H1 (cell line): ENCODE measurements around the gene COL21A1. TPM values are rescaled to one million over a fixed set of nuclear protein-coding genes. Genes with fewer than 3 reads are reported as not detected.

ENCODE experiments used
- CTCF ChIA-PET: fragments of 300-600 bp; sonication (Branson Sonifier 250); formaldehyde crosslinking; loops from one replicate; lab custom pipeline; 2021; ENCODE audit not compliant: partially characterized antibody; lab: Charles Lee
- POLR2A ChIA-PET: fragments of 300-600 bp; sonication (Branson Sonifier 250); formaldehyde crosslinking; loops from one replicate; lab custom pipeline; 2021; ENCODE audit warnings: inconsistent platforms; ENCODE audit not compliant: partially characterized antibody; lab: Charles Lee
- DNase-seq, 2 experiments: peaks; one replicate each; pipeline versions ENCODE4 v3.0.0 to v3.0.0-alpha.2; 2010 to 2022; ENCODE audit warnings: low spot score in 2 of 2, low read depth in 1 of 2, mixed read lengths in 1 of 2
- FAIRE-seq: peaks from 2 replicates; lab custom pipeline; 2011; peaks lifted over from hg19 to GRCh38; lab: Jason Lieb, UNC
- H2AFZ ChIP-seq: 2 replicates; pipeline ENCODE4 v1.8.1; 2012; ENCODE audit warnings: low read length, inconsistent platforms
- H2AK5ac ChIP-seq: 2 replicates; pipeline ENCODE4 v1.6.1; 2013; ENCODE audit warnings: low read depth, low read length
- H2BK120ac ChIP-seq: replicated peaks from 2 replicates; pipeline ENCODE3; 2013; ENCODE audit warnings: low read depth, low read length, inconsistent platforms
- H2BK12ac ChIP-seq: 2 replicates; pipeline ENCODE4 v1.6.1; 2013; ENCODE audit warnings: low read depth, low read length
- H2BK15ac ChIP-seq: 2 replicates; pipeline ENCODE4 v1.6.1; 2013; ENCODE audit warnings: low read length
- H2BK20ac ChIP-seq: 2 replicates; pipeline ENCODE4 v1.6.1; 2013; ENCODE audit warnings: low read length
- H2BK5ac ChIP-seq: 2 replicates; pipeline ENCODE4 v1.6.1; 2013; ENCODE audit warnings: low read depth, low read length
- H3K14ac ChIP-seq: 2 replicates; pipeline ENCODE4 v1.6.1; 2013; ENCODE audit warnings: inconsistent platforms; ENCODE audit not compliant: insufficient read length
- H3K18ac ChIP-seq: 2 replicates; pipeline ENCODE4 v1.6.1; 2013; ENCODE audit warnings: low read length; ENCODE audit errors: extremely low read depth
- H3K23ac ChIP-seq: 2 replicates; pipeline ENCODE4 v1.6.1; 2013; ENCODE audit warnings: inconsistent platforms; ENCODE audit not compliant: insufficient read length
- H3K23me2 ChIP-seq: 2 replicates; pipeline ENCODE4 v1.6.1; 2013; ENCODE audit warnings: low read depth, low read length
- H3K27ac ChIP-seq: 2 replicates; pipeline ENCODE4 v1.6.1; 2011; ENCODE audit warnings: low read depth, low read length, inconsistent platforms
- H3K27me3 ChIP-seq, 4 experiments: replicated peaks in 1 of 4; 1 replicate in 1 of 4; 2 replicates in 3 of 4; pipeline versions ENCODE4 v1.6.1 to v1.8.1; 2011 to 2013; ENCODE audit warnings: low read length in 3 of 4, mild to moderate bottlenecking in 3 of 4, inconsistent platforms in 2 of 4, mixed read lengths in 2 of 4, moderate library complexity in 1 of 4; ENCODE audit not compliant: control insufficient read depth in 3 of 4, insufficient read depth in 3 of 4; ENCODE audit errors: extremely low read depth in 1 of 4
- H3K36me3 ChIP-seq, 4 experiments: 2 replicates each; pipeline versions ENCODE4 v1.6.1 to v1.8.1; 2011 to 2013; ENCODE audit warnings: mild to moderate bottlenecking in 4 of 4, low read length in 3 of 4, moderate library complexity in 2 of 4, control low read depth in 1 of 4, inconsistent platforms in 1 of 4; ENCODE audit not compliant: insufficient read depth in 4 of 4, control insufficient read depth in 2 of 4
- H3K4ac ChIP-seq: replicated peaks from 2 replicates; pipeline ENCODE3; 2013; ENCODE audit warnings: low read length, low read depth, mixed read lengths, inconsistent platforms; ENCODE audit not compliant: insufficient read length
- H3K4me1 ChIP-seq, 4 experiments: replicated peaks in 1 of 4; 1 replicate in 1 of 4; 2 replicates in 3 of 4; pipeline versions ENCODE4 v1.6.1 to v1.8.1; 2011 to 2013; ENCODE audit warnings: low read length in 3 of 4, inconsistent platforms in 2 of 4, mixed read lengths in 1 of 4; ENCODE audit not compliant: insufficient read depth in 4 of 4, control insufficient read depth in 3 of 4
- H3K4me2 ChIP-seq, 2 experiments: 2 replicates each; pipeline versions ENCODE4 v1.6.1 to v1.8.1; 2011 to 2013; ENCODE audit warnings: low read depth in 2 of 2, low read length in 2 of 2, control low read depth in 1 of 2, inconsistent platforms in 1 of 2, mild to moderate bottlenecking in 1 of 2; ENCODE audit not compliant: insufficient read depth in 1 of 2
- H3K4me3 ChIP-seq, 4 experiments: fragments of 200-600, 300-600 bp in 1 of 4; sonication (generic), shearing (Covaris generic), sonication (Bioruptor Twin) in 1 of 4; 2 replicates each; pipeline versions ENCODE4 v1.5.1 to v1.8.1; 2011 to 2016; ENCODE audit warnings: low read length in 4 of 4, low read depth in 3 of 4, control low read depth in 2 of 4, inconsistent platforms in 2 of 4, mild to moderate bottlenecking in 2 of 4, mixed read lengths in 1 of 4, moderate library complexity in 1 of 4; ENCODE audit not compliant: insufficient read depth in 2 of 4; ENCODE audit errors: extremely low read depth in 1 of 4
- H3K56ac ChIP-seq: replicated peaks from 2 replicates; pipeline ENCODE3; 2013; ENCODE audit warnings: low read depth, mild to moderate bottlenecking, mixed read lengths, low read length, inconsistent platforms; ENCODE audit not compliant: insufficient read length
- H3K79me1 ChIP-seq: 2 replicates; pipeline ENCODE4 v1.6.1; 2013; ENCODE audit warnings: low read depth, low read length, control low read depth
- H3K79me2 ChIP-seq, 2 experiments: 2 replicates each; pipeline versions ENCODE4 v1.6.1 to v1.8.1; 2012 to 2013; ENCODE audit warnings: low read length in 2 of 2, mild to moderate bottlenecking in 2 of 2, inconsistent platforms in 1 of 2; ENCODE audit not compliant: insufficient read depth in 2 of 2, control insufficient read depth in 1 of 2
- H3K9ac ChIP-seq, 4 experiments: replicated peaks in 1 of 4; 1 replicate in 1 of 4; 2 replicates in 3 of 4; pipeline versions ENCODE4 v1.6.1 to v1.8.1; 2011 to 2013; ENCODE audit warnings: low read depth in 3 of 4, low read length in 3 of 4, control low read depth in 2 of 4, mild to moderate bottlenecking in 2 of 4, moderate library complexity in 2 of 4, inconsistent platforms in 1 of 4; ENCODE audit errors: extremely low read depth in 1 of 4
- H3K9me3 ChIP-seq, 2 experiments: 2 replicates each; pipeline versions ENCODE4 v1.6.1 to v1.8.1; 2012 to 2013; ENCODE audit warnings: mild to moderate bottlenecking in 2 of 2, moderate library complexity in 2 of 2, control low read depth in 1 of 2, inconsistent platforms in 1 of 2, low read depth in 1 of 2, low read length in 1 of 2, mixed read lengths in 1 of 2; ENCODE audit not compliant: insufficient read depth in 2 of 2
- H4K20me1 ChIP-seq, 2 experiments: replicated peaks in 1 of 2; 2 replicates each; pipeline versions ENCODE3 to v1.8.1; 2011 to 2013; ENCODE audit warnings: inconsistent platforms in 2 of 2, low read length in 2 of 2, mild to moderate bottlenecking in 1 of 2; ENCODE audit not compliant: insufficient read depth in 2 of 2, control insufficient read depth in 1 of 2
- H4K5ac ChIP-seq: 2 replicates; pipeline ENCODE4 v1.6.1; 2013; ENCODE audit warnings: low read length, low read depth, mixed read lengths, inconsistent platforms; ENCODE audit not compliant: insufficient read length
- H4K8ac ChIP-seq: 2 replicates; pipeline ENCODE4 v1.8.0; 2013; ENCODE audit warnings: mild to moderate bottlenecking, moderate library complexity, low read length, inconsistent platforms; ENCODE audit not compliant: insufficient read depth; ENCODE audit errors: extremely low read depth
- H4K91ac ChIP-seq: replicated peaks from 2 replicates; pipeline ENCODE3; 2013; ENCODE audit warnings: low read length, mixed read lengths, inconsistent platforms; ENCODE audit not compliant: insufficient read length
- CEBPB ChIP-seq: IDR thresholded peaks from 2 replicates; pipeline ENCODE4 v1.6.1; 2012; ENCODE audit warnings: low read depth, low read length
- CREB1 ChIP-seq: IDR thresholded peaks from 2 replicates; pipeline ENCODE4 v1.6.1; 2012; ENCODE audit warnings: inconsistent platforms
- HDAC6 ChIP-seq: IDR thresholded peaks from one replicate; pipeline ENCODE4 v1.7.1; 2012; ENCODE audit warnings: low read depth, mild to moderate bottlenecking, inconsistent platforms, low read length, moderate library complexity
- polyA plus RNA-seq, 7 experiments: library from polyadenylated mRNA; depleted of rRNA in 3 of 7; stranded (reverse) in 5 of 7; unstranded in 2 of 7; fragments of >200 nt in 5 of 7; fragments of 200-250 nt in 2 of 7; gene quantifications; 1 replicate in 5 of 7; 2 replicates in 1 of 7; 4 replicates in 1 of 7; pipeline versions ENCODE4 v1.2.1 to v1.2.3, GENCODE V29; 2011 to 2013; ENCODE audit warnings: missing spikeins in 2 of 7, mixed read lengths in 2 of 7
- total RNA-seq: library from RNA; stranded (reverse); fragmentation: NEBNext Ultra II Directional; extraction: Animal tissue kit (Norgen Biotek cat#: 25700); gene quantifications from 2 replicates; pipeline ENCODE4 v1.2.1, GENCODE V29; 2021

The COL21A1 gene
- total and polyA plus RNA-seq, 2 of the 8 experiments (the other 6 are each of a cell fraction or from before 2014, with no cell fraction given): 1.6 to 3.4 TPM

- peaks cover 0 to 20% (median 15%) of the 10 kb centered on the region in 4 experiments; a peak in 4 of 7 replicates for H3K4me1 ChIP-seq
These were observed 3.3 kb downstream of the COL21A1 start for GRCh38 chr6:56244089-56244488.

More at GRCh38 chr6:56244089-56244488, 3.3 kb downstream of the COL21A1 start:
- no peak overlapping the region for H2BK15ac ChIP-seq
- no peak overlapping the region for H3K23ac ChIP-seq
- H3K4me3 ChIP-seq: no peak overlapping the region
- H3K56ac ChIP-seq: no peak overlapping the region
- no peak overlapping the region for H3K9ac ChIP-seq
- no peaks in the 10 kb centered on the region for H4K20me1 ChIP-seq
- H4K8ac ChIP-seq: no peak overlapping the region
- no peak for FAIRE-seq
- ChIA-PET CTCF (no interaction called here), POLR2A (no interaction called here)
- H2BK12ac ChIP-seq: no peak overlapping the region
- H3K4me2 ChIP-seq: no peak overlapping the region
- no peak overlapping the region for H2AK5ac ChIP-seq
- H3K27me3 ChIP-seq: no peaks in the 10 kb centered on the region
- no peak overlapping the region for H4K91ac ChIP-seq
- H3K79me2 ChIP-seq: no peaks in the 10 kb centered on the region
- H3K23me2 ChIP-seq: peaks cover 7% of the 10 kb centered on the region; the same call in 1 of the 2 replicates
- no peak overlapping the region for H3K27ac ChIP-seq
- no peak overlapping the region for H3K18ac ChIP-seq
- no peak overlapping the region for H2BK120ac ChIP-seq
- TF ChIP-seq CREB1 (no peak), HDAC6 (no peak), CEBPB (no peak)
- TF ChIP-seq, all 59 proteins: peak for 0
- Histone ChIP-seq H2BK20ac (no peak overlapping the region), H3K14ac (no peak overlapping the region), H3K4ac (no peak overlapping the region), H2AFZ (no peak overlapping the region), H4K5ac (no peak overlapping the region), H3K36me3 (no peaks in the 10 kb centered on the region), H3K9me3 (no peaks in the 10 kb centered on the region), H3K79me1 (no peaks in the 10 kb centered on the region), H2BK5ac (no peak overlapping the region)
- no peak for DNase-seq
